PFSK-1 (cell line): Measurements from ENCODE around the gene TAF10.

Source experiments
- FOXP2 ChIP-seq: optimal IDR thresholded peaks from 2 replicates; pipeline ENCODE3; 2011; ENCODE audit warnings: borderline replicate concordance, control low read depth, inconsistent platforms; ENCODE audit not compliant: insufficient read depth; ENCODE audit errors: extremely low read length, extremely low read depth
- POLR2AphosphoS5 ChIP-seq: IDR thresholded peaks from 2 replicates; pipeline ENCODE4 v1.6.1; 2012; ENCODE audit warnings: low read depth, mild to moderate bottlenecking, control low read depth, low read length, moderate library complexity
- REST ChIP-seq, 2 experiments: IDR thresholded peaks; 2 replicates each; pipeline versions ENCODE4 v1.6.1 to v1.8.0; 2011 to 2012; ENCODE audit warnings: low read depth in 2 of 2, low read length in 2 of 2, control low read depth in 1 of 2, inconsistent platforms in 1 of 2, mild to moderate bottlenecking in 1 of 2, moderate library complexity in 1 of 2; ENCODE audit not compliant: insufficient read depth in 1 of 2
- SIN3A ChIP-seq: IDR thresholded peaks from 2 replicates; pipeline ENCODE4 v1.6.1; 2012; ENCODE audit warnings: mild to moderate bottlenecking, low read length, moderate library complexity, borderline replicate concordance; ENCODE audit not compliant: insufficient read depth
- TAF1 ChIP-seq: IDR thresholded peaks from 2 replicates; pipeline ENCODE4 v1.6.1; 2012; ENCODE audit warnings: low read length, control low read depth, borderline replicate concordance; ENCODE audit not compliant: insufficient read depth

Gene TAF10

GRCh38 chr11:6567371-6567745 lies 44.7 kb downstream of the TAF10 start:
- TF ChIP-seq FOXP2 (no peak), POLR2AphosphoS5 (no peak), TAF1 (no peak), REST (IDR thresholded peaks at IDR 0.05; ENCODE audit: insufficient read depth in 1 of 2, low read depth in 2 of 2, low read length in 2 of 2) (no peak), SIN3A (no peak)

- TF ChIP-seq TAF1, result no peak
- no peak for TF ChIP-seq POLR2AphosphoS5
- no peak for TF ChIP-seq REST (IDR thresholded peaks at IDR 0.05; ENCODE audit: insufficient read depth in 1 of 2, low read depth in 2 of 2, low read length in 2 of 2)
- TF ChIP-seq FOXP2, result no peak
- TF ChIP-seq SIN3A, result no peak
Observed at GRCh38 chr11:6566704-6567370, 45.2 kb downstream of the TAF10 start.

DNA sequence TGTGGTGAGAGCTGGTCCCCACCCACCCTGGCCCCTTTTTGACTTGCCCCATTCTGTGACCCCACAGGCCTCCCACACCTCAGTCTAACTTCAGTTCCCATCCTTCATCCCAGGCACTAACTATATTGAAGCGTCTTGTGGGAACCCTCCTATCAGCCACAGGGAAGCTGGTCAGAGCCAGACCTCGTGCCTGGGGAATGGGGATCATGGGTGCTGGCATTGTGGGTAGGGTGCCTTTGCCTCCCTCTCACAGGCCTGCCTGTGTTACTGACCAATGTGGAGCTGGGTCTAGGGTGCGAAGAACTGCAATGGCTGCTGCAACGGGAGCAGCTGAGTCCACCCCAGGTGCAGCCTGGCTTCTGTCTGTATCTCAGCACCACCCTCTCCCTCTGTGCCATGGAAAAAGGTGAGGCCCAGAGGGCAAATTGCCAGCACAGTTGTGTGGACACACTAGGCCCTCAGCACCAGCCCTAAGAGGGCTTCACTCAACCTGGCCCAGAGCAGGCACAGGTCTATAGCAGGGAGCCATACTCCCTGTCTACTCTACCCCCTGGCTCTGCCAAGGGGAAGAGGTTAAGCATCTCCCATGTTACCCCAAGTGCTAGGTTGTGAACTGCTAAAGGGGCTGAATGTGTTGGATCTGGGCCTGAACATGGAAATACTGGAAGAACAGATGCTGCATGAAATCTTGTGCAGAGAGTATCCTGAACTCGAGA lies 45.9 kb downstream of the TAF10 start:
- no peak for TF ChIP-seq FOXP2

DNA sequence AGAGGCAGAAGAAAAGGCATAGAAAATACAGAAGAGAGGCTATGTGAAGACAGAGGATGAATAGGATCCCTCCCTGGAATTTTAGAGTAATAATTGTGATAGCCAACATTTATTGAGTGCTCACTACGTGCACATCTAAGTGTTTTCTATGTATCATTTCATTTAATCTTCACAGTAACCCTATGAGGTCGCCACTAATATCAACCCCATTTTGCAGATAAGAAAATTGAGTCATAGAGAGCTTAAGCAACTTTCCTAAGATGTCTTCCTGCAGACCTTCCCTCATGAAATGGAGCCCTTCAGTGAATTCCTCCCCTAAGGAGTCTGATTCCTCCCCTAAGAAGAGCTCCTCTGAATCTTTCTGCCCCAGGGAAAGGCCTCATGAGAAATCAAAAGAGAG lies 46.7 kb downstream of the TAF10 start:
- no peak for TF ChIP-seq TAF1
- TF ChIP-seq SIN3A, result no peak

DNA sequence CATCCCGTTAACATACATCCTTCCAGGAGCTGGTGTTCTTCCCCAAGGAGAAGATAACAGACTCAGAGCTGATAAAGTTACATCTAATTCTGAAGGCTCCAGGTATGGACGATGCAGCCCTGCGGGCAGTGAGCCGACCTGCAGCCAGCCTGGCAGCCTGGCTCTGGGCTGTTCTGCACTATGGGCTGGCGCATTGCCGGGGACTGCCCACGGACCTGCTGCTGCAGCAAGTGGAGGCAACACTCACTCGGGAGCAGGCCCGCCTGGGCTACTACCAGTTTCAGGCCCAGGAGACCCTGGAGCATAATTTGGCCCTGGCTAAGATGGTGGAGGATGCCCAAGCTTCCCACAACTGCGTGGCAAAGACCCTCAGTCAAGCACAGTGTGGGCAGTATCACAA lies 48.3 kb downstream of the TAF10 start:
- no peak for TF ChIP-seq POLR2AphosphoS5
- TF ChIP-seq TAF1, result no peak
- no peak for TF ChIP-seq FOXP2
- TF ChIP-seq REST (IDR thresholded peaks at IDR 0.05; ENCODE audit: insufficient read depth in 1 of 2, low read depth in 2 of 2, low read length in 2 of 2), result no peak
- no peak for TF ChIP-seq SIN3A

DNA sequence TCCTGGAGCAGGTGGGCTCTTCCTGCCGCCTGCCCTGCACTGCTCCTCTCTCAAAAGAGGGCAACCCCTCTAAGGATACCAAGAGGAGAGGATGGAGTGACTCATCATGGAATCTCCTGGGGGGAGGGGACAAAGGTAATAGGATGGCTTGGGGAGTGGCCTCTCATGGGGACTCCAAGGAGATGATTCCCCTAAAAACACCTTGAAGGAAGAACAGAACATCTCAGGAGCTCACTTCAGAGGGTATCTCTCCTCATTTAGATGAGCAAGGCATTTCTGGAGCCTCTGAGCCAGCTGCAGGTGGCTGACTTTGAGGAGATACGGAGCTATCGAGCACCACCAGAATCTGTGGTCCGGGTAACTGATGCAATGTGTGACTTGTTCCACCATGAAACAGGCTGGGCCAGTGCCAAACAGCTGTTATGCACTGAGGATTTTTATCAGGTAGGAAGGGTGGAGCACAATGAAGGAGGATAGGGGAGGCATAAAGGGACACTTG lies 48.8 kb downstream of the TAF10 start:
- no peak for TF ChIP-seq TAF1
- TF ChIP-seq FOXP2, result no peak
- no peak for TF ChIP-seq POLR2AphosphoS5
- TF ChIP-seq SIN3A, result no peak
- no peak for TF ChIP-seq REST (IDR thresholded peaks at IDR 0.05; ENCODE audit: insufficient read depth in 1 of 2, low read depth in 2 of 2, low read length in 2 of 2)
